DOHH2 (cell line): Measurements from ENCODE around the gene ITGA11.

Source experiments
- CTCF ChIP-seq: fragments of 200-600 bp; sonication (generic); IDR thresholded peaks from one replicate; pipeline ENCODE4 v1.5.1; 2014; ENCODE audit warnings: antibody characterized with exemption, mild to moderate bottlenecking, low read depth, low read length; ENCODE audit not compliant: poor library complexity, severe bottlenecking
- EZH2phosphoT487 ChIP-seq: fragments of 200-600 bp; sonication (generic); IDR thresholded peaks from 2 replicates; pipeline ENCODE4 v1.6.1; 2017; ENCODE audit warnings: borderline replicate concordance, mild to moderate bottlenecking, antibody characterized with exemption, low read length, moderate library complexity, mixed read lengths

GRCh38 chr15:68348606-68349005 lies 83.4 kb downstream of the ITGA11 start:
- TF ChIP-seq CTCF (no peak), EZH2phosphoT487 (no peak)
